T follicular helper cell (primary cell): ENCODE results near the gene SCLT1.

Source experiments
- DNase-seq: peaks from one replicate; pipeline ENCODE4 v3.0.0-alpha.2; 2020; ENCODE audit warnings: low read depth

The SCLT1 gene

DNA sequence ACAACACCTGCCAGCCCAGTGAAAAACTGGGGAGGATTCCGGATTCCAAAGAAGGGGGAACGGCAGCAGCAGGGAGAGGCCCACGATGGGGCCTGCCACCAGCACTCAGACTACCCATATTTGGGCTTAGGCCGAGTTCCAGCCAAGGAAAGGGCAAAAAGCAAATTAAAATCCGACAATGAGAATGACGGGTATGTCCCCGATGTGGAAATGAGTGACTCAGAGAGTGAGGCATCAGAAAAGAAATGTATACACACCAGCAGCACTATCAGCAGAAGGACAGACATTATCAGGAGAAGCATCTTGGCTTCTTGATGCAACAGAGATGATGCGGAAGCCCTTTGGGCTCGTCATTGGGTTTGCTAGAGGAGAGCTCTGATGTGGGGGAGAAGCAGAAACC, 221.4 kb downstream of the SCLT1 start:
- no peak for DNase-seq

DNA sequence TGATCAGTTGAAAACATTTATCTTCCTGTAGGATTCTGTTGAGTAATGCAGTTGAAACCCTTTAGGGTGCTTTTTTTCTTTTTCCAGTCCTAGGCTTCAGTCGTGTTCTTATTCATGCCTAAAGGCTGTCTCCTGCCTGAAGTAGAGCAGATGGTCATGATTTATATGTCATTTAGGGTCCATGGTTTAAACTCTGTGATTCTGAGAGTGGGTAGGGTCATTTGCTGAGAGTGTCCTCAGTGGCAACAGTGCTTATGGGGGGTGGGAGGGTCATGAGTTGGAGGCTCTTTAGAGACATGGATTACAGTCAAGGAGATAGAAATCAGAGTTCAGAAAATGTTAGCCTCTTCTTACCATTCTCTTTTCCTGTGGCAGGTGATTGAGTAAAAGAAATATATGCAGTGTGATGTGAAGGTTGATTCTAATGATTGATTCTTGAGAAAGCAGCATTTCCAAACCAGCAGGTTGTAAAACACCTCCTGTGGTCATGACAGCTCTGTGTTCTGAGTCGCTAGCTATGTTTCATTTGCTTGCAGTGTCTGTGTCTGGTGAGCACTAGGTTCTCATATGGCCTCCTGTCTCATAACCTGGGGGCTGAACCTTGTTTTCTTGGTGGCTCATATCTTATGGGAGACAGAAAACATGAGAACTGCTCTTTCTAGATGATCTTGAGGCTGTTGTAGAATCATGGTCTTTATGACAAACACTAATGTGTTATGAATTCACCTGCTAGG, 223.4 kb downstream of the SCLT1 start:
- no peak for DNase-seq

DNA sequence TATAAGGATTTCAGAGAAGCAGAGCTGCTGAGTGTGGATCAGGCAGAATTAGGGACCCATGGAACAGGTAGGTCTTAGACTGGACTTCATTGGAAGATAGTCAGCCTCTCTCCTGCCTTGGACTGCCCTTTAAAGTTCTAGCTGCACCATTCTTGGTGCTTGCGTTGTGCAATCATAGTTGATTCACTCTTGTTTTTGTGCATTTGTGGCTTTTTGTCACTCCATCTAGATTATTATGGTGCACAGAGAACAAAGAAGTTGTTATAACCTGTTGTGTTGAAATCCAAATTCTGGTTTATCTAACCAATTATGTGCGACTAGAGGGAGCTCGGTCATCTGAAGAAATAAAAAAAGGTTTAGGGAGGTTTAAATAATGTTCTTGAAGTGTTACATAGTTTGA, 224.6 kb downstream of the SCLT1 start:
- no peak for DNase-seq

DNA sequence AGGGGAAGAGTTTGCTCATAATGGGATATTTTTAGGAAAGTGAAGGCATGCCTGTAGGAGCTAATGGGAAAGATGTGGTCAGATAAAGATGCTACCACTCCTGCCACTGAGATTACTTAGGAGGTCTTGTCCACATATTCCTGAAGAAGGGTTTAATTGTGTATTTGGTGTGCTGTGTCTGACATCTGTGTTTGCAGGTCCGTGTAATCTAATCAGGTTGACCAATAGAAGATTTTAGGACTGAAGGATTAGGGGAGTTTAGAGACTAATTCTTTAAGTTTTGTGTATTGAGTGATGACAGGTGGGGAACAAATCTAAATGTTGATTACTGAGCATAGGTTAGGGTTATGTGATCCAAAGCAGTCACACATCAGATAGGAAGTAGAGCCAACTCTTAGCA, 226.6 kb downstream of the SCLT1 start:
- DNase-seq: no peak

DNA sequence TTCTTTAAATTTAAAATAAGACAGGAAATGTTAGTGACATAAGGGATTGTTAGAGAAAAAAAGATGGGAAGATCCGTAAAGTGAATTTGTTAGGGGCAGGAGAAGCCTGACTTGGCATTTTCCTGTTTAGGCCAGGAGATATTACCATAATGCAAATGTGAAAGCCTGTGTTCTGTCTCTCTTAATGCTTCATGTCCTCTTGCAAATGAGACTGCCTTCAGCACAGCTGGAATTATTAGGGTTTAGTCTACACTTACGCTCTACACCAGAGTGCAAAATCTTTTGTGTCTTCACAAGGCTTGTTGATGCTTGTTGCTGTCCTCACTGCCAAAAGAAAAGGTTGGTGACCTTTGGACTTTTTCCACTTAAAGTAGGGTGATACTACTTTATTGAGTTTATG, 227.1 kb downstream of the SCLT1 start:
- DNase-seq: no peak

DNA sequence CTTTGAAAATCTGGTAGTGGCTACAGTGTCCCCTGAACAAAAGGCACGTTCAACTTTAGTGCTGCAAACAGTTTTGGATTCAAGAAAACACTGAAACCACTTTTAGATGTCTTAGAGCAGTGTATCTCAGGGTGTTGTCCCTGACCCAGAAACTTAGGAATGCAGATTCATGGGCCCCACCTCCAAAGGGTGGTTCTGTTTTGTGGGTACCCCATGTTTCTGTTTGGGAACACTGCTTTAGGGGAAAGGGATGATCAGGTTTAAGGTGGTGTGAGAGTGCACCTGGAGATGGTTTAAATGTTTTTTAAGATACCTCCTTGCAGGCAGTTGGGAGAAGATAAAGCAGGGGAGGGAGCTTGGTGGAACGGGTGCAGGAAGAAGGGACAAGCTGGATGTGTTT, 228.2 kb downstream of the SCLT1 start:
- no peak for DNase-seq

DNA sequence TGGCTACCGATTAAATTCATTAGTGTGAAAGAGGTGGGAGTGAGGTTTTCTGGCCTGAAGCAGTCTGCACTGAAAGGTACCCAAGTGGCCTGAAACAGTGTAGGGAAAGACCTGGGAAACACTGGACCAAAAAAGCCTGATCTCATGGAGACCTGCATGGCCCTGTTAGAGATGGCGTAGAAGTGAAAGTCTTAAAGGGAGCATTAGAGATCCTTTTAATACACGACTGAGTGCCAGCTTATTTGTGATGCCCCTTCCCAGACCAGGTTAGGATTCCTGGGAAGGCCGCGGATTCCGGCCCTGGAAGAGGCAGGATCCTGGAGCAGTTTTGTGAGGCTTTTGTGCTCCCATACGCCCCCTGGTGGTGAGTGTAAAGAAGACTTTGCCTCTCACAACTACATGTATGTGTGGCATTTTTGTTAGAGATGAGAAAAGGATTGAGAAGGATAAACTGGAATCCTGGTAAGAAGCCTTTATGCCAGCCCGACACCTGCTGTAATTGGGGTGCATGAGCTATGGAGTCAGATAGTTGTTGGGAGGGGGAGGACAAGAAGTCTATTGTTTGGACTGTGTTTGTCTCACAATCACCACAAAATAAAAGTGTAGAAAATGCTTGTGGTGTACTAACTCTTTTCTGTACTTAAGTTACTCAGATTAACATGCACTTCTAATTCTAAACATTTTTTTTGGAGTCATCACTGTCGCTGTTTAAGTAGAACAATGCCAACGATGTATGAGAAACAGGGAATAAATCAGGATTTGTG, 229.8 kb downstream of the SCLT1 start:
- peak; percentile 53 for DNase-seq

DNA sequence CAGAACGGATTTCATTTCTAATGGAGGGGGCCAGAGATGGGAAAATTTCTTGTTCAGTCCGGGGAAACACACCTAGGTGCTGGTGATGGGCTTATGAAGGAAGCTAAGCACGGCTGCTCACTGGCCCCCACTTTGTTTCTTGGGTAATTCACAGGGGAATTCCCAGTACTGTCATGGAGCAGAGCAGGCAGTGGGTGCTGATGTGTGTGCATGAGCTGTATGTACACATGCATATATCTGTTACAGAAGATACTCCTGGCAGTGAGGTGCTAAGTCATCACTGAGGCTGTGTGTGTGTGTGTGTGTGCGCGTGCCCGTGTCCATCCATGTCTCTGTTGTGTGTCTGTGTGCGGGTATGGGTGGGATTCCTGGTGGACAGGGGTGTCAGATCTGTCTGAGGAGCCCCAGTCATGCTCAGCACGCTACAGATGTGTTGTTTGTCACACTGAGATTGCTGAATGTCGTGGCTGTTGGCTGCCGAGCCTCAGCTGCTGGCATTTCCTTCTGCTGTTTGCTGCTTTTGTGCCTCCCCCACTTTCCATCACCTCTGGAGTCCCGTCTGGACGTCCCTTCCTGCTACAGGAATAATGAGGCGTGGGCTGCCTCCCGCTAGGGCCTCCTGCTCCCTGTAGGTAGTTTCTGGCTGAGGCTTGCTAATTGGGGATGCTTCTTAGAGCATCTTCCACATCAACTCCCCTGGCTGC, 230.6 kb downstream of the SCLT1 start:
- peak; percentile 20 for DNase-seq

DNA sequence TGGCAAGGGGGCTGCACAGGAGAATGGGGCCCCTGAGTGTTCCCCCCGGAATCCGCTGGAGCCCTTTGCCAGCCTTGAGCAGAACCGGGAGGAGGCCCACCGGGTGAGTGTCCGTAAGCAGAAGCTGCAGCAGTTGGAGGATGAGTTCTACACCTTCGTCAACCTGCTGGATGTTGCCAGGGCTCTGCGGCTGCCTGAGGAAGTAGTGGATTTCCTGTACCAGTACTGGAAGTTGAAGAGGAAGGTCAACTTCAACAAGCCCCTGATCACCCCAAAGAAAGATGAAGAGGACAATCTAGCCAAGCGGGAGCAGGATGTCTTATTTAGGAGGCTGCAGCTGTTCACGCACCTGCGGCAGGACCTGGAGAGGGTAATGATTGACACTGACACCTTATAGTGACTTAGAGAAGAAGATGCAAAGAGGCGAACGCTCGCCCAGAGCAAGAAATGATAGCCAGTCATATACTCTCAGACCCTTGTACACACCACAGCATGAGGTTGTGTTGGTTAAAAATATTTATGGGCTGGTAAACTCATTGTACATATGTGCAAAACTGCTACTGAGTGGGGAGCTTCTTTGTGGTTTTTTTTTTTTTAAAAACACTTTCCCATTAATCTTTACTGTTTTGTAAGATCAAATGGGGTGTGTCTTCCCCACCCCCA, 231.4 kb downstream of the SCLT1 start:
- DNase-seq: no peak

DNA sequence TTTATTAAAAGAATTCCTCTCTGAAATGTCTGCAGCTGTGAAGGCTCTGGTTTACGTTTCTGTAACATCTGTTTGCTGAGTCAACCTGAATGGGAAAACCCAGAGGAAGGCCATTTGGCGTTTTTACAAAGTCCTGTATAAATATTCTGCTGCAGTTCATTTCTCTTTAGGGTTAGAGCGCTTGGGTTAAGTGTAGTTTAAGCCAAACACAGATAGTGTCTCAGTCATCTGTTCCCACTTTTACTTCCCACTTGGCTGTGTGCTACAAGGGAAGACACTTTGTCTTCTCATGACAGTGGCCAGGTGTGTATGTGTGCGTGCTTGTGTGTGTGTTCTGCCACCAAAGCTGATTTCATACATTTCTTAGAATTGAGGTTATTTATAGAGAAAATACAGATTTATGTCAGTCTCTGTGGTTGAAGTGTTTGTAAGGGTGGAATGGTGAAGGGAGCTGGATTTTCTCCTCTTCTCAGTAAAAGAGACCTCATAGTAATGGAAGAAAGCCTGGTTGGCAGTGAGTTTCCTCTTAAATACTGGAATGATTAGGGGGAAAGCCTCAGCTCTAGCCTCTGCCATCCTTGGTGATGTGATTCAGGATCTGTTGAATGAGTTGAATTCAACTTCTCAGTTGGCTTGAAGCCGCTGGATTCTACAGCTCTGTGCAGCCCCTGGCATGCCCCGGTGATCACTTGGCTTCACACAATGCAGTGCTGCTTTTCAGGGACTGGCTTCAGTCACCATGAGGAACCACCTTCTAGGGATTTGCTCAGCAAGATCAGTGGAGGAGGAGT, 233.3 kb downstream of the SCLT1 start:
- no peak for DNase-seq

DNA sequence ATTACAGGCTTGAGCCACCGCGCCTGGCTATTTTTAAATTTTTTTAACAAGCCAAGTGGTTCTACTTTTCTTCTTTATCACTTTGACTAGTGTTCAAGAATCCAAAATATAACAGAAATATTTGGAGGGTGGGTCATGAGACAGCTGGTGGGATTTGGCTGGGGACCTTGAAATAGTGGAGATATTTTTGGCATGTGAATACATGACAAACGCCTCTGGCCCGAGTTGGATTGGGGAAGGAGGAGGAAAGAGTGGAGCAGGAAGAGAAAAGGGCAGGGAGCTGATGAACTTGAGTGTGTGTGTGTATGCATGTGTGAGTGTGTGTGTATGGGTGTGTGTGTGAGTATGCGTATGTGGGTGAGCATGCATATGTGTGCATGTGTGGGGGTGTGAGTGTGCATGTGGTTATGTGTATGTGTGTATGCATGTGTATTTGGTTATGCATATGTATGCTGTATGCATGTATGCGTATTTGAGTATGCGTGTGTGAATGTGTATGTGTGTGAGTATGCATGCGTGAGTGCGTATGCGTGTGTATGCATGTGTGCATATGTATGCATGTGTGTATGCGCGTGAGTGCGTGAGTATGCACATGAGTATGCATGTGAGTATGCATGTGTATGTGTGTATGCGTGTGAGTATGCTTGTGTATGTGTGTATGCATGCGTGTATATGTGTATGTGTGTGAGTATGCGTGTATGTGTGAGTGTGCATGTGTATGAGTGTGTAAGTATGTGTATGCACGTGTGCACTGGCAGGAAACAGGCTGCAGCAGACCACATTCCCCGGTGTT, 234.3 kb downstream of the SCLT1 start:
- no peak for DNase-seq

DNA sequence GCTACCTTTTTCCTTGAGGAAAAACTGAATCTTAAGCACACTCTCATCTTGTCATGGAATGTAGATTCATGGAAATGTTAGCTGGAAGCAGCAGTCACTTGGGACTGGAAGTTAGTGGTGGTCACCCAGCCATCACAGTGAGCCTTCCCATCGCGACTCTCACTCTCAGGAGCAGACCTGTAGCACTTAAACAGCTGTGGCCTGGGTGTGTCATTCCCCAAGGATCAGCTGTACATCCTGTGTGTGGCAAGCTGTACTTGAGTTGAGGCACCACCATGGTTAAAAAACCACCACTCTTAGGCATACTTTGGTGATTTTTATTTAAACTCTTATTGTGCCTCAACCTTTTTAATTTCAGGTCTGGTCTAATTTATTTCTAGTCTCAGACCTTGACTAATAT, 237.1 kb downstream of the SCLT1 start:
- DNase-seq: no peak

DNA sequence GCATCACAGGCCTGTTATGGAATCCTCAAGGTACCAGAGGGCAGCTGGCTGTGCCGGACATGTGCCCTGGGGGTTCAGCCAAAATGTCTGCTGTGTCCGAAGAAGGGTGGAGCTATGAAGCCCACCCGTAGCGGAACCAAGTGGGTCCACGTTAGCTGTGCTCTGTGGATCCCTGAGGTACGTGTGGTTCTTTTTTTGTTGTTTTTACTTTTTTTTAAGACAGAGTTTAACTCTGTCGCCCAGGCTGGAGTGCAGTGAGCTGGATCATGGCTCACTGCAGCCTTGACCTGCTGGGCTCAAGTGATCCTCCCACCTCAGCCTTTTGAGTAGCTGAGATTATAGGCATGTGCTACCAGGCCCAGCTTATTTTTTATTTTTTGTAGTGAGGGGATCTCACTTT, 237.7 kb downstream of the SCLT1 start:
- no peak for DNase-seq

DNA sequence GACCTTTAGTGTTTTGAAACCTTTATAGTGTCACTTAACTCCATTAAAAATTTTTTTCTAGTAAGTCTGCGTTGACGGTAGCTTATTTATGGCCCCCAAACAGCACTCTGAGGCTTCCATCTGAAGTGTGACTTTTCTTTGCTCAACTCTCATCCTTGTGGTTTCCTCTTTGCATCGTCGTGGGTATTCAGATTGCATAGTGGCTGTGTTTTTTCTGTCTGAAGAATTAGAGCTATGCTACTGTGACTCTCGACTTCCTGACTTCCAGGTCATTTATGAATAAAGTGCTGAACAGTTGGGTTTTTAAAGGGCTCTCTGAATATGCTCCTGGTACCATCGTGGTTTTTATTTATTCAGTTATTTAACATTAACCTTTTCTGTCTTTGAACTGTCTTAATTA, 238.9 kb downstream of the SCLT1 start:
- no peak for DNase-seq

DNA sequence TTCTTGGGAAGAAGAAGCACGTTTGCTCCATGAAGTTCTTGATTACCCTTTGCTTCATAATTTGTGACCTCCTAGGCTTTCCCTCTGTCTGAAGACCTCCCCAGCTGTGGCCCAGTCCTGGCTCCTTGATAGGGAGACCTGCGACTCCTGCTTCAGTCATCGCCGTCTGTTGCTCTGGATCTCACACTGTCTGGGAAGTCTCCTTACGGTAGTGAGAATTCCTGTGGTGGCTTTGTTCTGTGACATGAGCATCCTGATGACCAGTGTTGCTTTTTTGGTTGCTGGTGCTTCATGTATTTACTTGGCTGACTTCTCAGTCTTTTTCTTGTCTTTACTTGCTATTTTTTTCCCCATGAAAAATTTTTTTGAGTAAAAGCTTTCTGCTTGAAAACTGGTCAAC, 239.6 kb downstream of the SCLT1 start:
- DNase-seq: no peak

DNA sequence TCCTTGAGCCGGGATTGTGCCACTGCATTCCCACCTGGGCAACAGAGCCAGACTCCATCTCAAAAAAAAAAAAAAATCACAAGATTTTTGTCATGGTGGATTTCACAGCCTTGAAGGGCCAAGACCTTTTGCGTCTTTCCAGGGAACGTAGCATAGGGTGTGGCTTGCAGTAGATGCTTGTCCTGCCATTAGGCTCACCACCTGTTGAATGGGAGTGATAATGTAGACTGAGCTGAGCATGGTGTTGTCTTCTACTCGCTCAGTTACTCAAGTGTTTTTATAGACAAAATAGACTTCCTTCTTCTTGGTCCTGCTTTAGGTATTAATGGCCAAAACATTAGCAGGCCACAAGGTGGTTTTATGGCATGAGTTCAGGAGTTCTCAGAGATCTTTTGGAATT, 243.1 kb downstream of the SCLT1 start:
- DNase-seq: no peak

DNA sequence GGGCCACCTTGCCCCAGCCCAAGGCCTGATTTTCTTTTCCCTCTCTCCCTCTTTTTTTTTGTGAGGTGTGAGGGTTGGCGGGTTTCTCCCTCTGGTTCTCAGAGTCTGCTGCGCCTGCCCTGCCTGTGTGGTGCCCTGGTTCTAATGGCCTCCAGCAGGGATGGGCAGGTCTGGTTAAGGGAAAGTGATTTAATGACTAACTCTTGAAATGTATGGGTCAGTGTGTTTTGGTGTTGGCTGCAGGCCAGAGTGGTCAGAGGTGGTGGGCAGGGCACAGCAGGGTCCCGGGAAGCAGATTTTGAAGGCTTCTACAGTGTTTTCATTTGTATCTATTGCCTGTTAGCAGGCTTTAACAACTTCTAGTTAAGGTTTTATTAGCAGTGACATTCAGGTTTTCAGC, 244.9 kb downstream of the SCLT1 start:
- DNase-seq: no peak

DNA sequence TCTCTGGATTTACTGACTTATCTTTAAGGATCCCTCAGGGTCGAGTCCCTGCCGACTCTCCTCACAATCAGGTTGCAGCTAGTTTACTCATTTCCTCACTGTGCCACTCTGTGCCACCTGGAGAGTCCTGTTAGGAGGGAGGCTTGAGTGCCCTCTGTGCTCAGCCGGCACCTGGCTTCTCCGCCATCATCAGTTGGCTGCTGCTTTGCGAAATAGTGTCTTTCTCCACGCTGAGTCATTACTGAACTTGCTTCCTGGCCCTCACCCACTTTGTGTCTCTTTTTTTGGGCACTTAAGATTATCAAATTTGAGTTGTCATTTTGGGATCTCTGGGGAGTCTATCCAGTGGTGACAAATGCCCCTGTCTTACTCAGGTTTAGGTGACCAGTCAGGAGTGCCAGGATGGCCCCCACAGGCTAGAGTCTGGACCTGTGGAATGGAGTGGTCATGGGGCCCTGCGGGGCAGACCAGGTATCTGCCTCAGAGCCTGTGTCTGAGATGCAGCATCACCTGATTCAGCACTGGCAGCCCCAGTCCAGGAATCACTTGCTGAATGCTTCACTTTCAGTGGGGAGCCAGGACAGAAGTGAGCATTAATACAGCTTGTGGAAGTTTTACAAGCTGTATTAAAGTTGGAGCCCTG, 246.1 kb downstream of the SCLT1 start:
- DNase-seq: no peak

DNA sequence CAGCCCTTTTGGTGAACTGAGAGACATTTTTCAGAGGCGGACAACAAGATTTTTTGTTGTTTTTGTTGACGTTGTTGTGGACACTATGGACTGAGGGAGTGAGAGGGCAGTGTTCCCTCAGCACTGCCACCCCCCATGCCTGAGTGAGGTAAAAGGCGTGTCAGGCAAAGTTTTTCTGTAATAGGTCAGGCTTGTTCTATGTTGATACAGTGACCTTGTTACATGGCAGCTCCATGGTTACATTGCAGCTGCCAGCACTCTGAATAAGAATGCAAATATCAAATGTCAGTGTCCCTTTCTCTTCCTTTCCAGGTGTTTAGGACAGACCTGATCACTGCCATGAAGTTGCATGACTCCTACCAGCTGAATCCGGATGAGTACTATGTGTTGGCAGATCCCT, 247.3 kb downstream of the SCLT1 start:
- DNase-seq: no peak

DNA sequence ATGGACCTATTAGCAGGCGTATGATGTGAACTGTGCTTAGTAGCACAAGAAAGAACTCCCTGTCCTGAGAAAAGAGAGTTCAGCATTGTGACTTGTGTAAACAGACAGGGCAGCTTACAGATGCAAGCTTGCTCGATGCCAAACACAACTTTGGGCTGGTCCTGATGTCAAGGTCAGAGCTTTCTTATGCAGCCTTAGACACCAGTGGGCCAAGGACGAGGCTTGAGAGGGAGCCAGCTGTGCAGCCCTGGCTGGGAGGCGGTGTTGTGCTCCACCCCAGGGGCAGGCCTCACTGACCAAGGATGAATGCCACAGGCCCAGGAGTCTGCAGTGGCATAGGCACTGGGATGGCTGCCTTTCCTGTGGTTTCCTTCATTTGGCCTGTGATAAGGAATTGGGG, 248.4 kb downstream of the SCLT1 start:
- DNase-seq: no peak
